GM21381 (cell line): ENCODE measurements around the gene KLHL42.

Experiments
- ATAC-seq: cut with Tn5 transposase; IDR thresholded peaks from one replicate; pipeline ENCODE4 v1.9.1; 2021; ENCODE audit warnings: mild to moderate bottlenecking, moderate library complexity; ENCODE audit not compliant: unreplicated experiment

Gene KLHL42

DNA sequence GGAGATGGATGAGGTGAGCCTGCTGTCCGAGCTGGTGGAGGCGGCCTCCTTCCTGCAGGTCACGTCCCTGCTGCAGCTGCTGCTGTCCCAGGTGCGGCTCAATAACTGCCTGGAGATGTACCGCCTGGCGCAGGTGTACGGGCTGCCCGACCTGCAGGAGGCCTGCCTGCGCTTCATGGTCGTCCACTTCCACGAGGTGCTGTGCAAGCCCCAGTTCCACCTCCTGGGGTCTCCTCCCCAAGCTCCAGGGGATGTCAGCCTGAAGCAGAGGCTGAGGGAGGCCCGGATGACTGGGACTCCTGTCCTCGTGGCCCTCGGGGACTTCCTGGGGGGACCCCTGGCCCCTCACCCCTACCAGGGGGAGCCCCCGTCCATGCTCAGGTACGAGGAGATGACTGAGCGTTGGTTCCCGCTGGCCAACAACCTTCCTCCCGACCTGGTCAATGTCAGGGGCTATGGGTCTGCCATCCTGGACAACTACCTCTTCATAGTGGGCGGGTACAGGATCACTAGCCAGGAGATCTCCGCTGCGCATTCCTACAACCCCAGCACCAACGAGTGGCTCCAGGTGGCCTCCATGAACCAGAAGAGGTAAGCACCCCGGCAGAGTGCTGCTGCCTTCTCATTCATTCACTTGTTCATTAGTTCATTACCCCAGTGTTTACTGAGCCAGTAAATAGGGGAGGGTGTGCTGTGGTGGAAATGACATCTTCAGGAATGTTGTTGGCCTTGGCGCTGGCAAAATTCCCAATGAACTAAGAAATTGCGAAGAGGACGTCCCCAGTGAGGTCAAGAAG lies 777 bp downstream of the KLHL42 start:
- ATAC-seq = peak; percentile 28

DNA sequence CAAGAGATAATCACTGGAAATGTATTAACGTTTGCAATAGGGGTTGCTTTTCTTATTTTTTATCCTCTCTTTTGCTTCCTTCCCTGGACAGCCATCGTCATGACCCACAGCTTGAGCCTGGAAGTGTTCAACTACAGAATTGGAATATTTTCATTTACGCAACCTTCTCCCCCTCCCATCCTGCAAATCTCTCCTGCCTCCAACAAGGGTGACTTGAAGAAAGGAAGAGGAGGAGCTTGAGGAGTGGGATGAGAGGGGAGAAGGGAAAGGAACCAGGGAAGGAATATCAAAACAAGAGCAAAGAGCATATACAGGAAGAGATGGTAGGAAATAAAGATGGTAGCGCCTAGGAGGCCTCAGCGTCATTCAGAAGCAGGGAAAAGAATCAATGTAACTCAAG lies 1.6 kb downstream of the KLHL42 start:
- ATAC-seq = no peak

- ATAC-seq = no peak
These were observed 2.4 kb downstream of the KLHL42 start for GRCh38 chr12:27782481-27782880.

DNA sequence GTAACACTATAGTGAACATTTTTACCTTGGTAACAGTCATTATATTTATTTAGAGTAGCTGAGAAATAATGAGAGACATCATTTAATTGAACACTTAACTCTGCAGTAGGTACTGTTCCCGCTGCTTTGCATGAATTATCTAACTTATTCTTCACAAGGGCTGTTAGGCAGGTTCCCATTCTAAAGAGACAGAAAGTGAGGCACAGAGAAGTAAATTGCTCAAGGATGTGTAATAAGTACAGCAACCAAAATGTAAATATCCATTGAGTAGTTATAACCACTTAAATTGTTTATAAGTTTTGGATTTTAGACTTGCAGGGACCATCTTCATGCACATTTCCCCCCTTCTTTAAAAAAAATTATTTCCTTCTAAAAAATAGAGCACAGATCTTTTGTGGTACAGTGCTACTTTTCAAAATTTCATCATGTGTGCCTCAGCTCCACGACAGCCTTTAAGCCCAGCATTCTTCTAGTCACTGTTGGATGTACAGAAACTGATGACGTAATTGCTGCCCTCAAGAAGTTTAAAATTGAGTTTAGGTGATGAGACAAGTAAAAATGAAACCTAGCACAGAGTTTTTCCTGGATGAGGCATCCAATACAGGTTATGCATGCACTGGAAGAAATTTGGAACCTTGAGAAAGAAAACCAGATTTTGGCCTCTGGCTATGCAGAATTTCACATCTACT lies 6.0 kb downstream of the KLHL42 start:
- no peak for ATAC-seq

DNA sequence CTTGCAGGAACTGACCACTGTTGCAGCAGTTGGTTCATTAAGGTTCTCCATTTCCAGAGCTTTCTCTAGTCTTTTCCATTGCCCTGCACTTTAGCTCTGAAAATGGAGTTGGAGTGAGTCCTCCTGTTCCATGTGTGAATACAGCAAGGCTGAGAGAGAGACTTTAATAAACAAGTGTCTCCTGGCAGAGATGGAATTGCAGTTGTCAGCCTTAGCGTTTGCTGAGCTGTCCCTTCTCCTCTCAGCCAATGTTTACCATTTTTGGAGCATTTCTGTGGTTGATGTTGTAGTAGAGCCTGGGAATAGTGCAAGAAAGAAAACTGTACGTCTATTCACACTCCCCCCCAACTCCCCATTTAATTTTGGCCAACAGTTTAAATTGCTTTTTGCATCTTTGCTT lies 7.5 kb downstream of the KLHL42 start:
- no peak for ATAC-seq

GRCh38 chr12:27790179-27790578 lies 10.1 kb downstream of the KLHL42 start:
- no peak for ATAC-seq

DNA sequence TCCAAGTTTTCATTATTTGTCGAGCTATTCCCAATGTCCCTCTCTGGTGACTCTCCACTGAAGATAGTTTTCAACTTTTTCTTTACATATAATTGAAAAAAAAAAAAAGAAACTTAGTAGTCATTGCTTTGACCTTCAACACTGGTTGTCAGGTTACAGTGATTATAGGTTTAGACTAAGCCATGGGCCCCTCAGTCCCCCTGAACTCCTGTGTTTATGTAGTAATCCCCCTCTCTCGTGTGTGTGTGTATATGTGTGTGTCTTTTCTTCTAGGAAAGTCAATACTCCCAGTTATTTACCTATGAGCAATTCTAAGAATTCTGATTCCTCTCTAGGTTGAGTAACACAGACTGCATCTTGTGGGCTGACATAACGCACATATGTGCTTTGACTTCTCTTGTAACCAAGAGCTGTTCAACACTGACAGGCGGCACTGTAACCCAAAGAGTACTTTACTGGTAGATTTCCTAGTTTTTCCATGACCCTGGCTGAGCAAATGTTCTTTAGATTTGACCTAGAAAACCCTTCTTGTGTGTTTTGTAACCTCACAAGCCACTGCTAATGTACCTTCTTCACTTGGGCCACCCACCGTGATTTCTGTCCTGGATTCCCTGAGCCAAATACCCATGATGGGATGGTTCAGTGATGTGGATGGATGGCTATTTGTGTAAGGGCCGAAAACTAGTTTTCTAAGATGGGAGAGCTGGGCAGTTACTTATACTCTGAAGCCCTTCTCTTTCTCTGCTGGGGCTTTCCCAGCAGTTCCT lies 15.0 kb downstream of the KLHL42 start:
- no peak for ATAC-seq

- ATAC-seq = no peak
These were observed 16.1 kb downstream of the KLHL42 start for GRCh38 chr12:27796128-27796527.

DNA sequence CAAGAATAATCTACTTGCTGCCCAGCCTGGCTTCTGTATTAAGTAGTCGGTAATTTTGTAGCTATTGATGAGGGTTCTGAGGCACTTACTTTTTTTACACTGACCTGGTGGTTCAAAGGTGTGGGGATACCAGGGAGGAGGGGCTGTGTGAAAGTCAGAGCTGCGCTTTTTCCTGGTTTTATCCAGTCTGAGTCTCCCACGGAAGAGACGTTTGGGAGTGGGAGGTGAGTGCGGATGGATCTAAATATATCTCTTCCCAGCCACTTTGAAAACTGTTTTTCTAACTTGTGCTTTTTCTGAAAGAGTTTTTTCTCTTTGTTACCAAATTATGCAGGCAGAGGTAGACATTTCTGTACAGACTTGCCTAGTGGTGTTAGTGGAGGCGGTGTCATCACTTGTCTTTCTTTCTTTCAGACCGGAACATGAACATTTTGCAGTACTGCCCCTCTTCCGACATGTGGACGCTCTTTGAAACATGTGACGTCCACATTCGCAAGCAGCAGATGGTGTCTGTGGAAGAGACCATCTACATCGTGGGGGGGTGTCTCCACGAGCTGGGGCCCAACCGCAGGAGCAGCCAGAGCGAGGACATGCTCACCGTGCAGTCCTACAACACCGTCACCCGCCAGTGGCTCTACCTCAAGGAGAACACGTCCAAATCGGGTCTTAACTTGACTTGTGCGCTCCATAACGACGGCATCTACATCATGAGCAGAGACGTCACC lies 17.4 kb downstream of the KLHL42 start:
- no peak for ATAC-seq

GRCh38 chr12:27800819-27801218 lies 20.8 kb downstream of the KLHL42 start:
- ATAC-seq = no peak

DNA sequence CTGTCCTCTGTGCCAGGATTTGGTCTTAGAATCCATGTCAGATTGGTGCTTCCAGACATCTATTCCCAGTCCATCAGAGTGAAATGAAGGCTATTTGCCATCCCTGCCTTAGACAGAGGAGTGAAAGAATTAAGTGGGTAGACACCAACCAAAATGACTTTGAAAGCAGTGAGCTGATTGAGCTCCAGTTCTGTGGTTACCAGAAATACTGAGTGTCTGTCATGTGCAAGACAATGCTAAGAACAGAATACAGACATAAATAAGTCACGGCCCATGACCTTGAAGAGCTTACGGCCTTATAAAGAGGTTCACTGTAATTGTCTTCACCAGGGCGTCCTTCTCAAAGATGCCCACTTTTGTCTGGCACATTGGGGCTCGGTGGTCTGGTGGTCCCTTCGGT lies 21.6 kb downstream of the KLHL42 start:
- ATAC-seq = no peak

DNA sequence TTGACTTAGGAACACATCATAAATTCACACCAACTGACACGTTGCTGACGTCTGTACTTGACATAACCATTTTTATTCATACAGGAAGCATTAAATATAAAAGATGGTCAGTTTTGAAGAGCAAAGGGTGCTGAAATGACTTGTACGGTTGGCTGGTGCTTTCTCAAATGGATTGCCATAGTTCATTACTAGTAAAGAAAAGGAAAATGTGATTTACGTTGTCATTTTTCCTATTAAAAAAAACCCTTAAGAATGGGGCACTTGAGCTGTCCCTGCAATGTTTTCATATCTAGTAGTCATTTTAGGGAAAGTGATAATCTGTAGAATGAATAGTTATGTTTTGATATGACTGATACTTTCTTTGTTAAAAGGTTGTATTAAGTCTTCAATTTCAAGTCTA lies 22.5 kb downstream of the KLHL42 start:
- no peak for ATAC-seq

- no peak for ATAC-seq
These were observed 22.9 kb downstream of the KLHL42 start for GRCh38 chr12:27802936-27803335.

- ATAC-seq = no peak
These were observed 25.2 kb downstream of the KLHL42 start for GRCh38 chr12:27805238-27805637.

GRCh38 chr12:27806259-27806658 lies 26.2 kb downstream of the KLHL42 start:
- no peak for ATAC-seq

GRCh38 chr12:27807063-27807703 lies 27.1 kb downstream of the KLHL42 start:
- no peak for ATAC-seq

DNA sequence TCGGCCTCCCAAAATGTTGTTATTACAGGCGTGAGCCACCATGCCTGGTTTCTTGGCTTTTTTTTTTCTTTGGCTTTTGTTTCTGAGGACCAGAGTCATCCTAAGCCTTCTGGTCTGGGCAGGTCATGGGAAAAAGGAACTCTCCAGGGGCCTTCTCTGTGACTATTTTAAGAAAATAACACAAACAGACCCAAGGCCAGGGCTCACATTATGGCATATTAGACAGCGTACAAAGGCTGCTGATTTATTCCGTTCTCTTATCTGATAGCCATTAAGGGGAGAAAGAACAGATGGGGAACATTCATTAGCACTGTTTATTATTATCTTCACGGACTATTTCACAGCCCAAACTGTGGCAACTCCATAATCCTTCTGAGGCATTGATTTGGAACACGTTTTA lies 28.8 kb downstream of the KLHL42 start:
- ATAC-seq = no peak

DNA sequence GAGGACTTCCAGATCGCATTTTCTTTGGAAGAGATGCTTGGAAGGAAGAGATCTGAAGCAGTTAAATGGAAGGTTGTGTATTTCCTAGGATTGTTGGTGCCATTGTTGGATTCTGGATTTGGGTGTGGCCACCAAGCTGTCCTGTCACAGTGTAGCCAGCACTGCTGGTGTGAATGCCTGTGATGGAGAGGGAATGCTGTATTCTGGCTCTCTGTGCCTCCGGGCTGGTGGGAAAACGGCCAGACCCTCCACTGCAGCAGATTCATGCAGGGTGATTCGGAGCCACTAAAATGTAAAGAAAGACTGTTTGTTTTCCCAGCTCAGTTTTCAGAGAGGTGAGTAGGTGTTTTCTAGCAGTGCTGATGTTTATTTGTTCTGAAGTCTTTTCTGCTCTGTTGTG lies 30.7 kb downstream of the KLHL42 start:
- ATAC-seq = no peak

GRCh38 chr12:27812502-27812901 lies 32.5 kb downstream of the KLHL42 start:
- no peak for ATAC-seq

DNA sequence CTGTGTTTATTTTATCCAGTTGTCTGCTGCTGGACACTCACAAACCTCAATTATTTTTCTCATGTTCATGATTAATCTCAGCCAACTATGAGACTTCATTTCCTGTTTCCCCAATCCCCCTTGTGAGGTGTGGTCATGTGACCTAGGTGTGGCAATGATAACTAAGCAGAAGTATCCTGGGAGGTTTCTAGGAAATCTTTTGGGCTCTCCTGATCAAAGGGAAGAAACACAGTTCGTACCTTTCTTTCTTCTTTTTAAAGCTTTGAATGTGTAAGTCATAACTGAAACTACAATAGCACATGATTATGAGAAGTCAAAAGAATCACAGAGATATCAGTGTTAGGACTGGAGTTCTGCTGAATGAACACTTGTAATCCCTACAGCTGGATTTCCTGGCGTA lies 34.4 kb downstream of the KLHL42 start:
- no peak for ATAC-seq
